GM21390 (cell line): ENCODE measurements around the gene LRRC56.

Experiments
- ATAC-seq: cut with Tn5 transposase; IDR thresholded peaks from one replicate; pipeline ENCODE4 v1.9.1; 2021; ENCODE audit not compliant: unreplicated experiment

LRRC56 gene

DNA sequence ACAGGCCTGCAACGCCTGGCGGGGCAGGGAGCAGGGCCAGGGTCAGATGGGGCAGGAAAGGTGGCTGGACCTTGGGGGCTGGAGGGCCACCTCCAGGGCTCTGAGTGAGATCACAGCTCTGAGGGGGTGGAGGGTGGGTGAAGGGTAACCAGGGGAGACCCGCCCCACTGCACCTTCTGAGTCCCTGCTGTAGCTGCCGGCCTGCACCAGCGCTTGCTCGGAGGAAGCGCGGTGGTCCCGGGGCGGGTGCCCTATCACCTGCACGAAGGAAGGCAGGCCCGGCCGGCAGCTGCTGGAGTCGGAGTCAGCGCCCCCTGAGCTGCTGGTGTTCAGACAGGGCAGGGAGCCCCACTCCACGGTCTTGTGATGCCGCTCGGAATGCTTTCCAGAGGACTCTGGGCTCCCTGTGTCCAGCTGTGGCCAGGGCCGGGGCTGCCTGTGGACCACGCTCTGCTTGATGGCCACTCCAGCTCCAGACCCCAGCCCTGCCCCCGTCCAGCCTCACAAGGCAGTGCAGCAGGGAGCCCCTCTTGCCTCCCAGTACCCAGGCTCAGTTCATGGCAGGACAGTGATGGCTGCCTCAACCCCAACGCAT is 19.4 kb downstream of the LRRC56 start:
- no peak for ATAC-seq

DNA sequence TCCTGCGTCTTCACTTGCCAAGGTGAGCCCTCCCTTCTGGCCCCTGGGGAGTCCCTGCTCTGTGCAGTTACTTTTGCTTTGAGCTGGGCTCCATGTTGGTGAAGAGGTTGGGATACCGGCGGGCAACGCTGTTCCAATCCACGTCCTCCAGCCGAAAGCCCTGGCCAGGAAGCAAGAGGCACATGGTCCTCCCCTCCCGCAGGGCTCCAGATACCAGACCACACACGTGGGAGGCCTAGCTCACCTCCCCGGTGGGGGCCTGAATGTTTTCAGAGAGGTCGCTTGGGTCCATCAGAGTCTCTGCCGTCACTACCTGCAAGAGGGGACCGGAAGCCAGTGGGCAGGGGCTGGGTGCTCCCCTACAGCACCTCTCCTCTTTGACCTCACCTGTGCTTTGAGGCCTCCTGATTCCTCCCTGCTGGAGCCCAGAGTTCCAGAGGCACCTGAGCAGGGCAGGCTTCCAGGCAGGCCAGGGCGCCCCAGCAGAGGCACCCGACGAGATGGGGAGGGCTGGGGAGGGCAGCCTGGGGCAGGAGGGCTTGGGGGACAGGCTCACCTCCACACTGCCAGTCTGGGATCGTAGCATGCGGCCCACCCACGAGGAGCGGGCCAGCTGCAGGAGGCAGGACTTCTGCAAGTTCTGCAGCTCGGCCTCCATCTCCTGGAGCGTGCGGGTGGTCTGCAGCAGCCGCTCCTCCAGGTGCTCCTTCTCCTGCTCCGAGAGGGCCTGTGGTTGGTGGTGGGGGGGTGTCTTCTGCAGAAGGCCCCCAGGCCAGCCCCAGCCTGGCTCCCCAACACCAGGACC is 20.2 kb downstream of the LRRC56 start:
- no peak for ATAC-seq

DNA sequence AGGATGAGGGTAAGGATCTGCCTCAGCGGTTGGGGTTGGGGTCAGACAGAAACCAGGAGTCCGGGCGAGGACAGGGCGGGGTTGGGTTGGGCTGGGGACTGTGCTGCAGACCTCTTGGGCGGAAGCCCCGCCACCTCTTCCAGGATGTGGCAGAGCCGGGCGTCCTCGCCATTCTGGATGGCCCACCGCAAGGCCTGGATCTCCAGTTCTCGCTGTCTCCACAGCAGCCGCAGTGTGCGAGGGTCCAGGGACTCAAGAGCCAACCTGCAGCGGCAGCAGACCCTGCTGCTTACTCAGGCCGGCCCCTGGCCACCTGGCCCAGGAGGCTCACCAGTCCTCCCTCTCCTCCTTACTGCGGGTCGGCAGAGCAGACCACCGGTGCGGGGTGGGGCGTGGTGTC is 21.2 kb downstream of the LRRC56 start:
- no peak for ATAC-seq

DNA sequence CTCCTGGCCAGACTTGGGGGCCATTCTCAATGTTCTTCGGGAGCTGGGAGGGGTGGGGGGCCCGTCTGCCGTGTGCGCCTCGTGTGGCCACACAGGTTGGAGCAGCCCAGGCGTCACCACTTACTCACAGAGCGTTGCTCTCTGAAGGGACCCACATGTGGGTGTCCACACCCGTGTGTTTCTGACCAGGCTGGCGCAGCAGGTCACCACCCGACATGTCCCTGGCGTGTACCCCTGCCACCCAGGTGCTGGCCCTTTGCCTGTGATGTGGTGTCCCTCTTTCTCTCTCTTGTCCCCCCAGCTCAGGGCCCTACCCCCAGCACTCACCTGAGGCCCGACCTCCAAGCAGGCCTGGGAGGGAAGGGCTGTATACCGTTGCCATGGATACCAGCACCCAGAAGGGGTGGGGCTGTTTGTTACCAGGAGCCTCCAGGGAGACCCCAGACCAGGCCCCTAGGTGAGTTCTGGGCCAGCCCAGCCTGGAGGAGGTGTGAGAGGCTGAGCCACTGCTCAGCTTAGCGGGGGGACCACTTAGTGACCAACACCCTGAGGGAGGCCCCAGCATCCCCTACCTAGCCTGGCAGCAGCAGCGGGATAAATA is 21.8 kb downstream of the LRRC56 start:
- no peak for ATAC-seq

GRCh38 chr11:559712-560304 is 22.5 kb downstream of the LRRC56 start:
- no peak for ATAC-seq

DNA sequence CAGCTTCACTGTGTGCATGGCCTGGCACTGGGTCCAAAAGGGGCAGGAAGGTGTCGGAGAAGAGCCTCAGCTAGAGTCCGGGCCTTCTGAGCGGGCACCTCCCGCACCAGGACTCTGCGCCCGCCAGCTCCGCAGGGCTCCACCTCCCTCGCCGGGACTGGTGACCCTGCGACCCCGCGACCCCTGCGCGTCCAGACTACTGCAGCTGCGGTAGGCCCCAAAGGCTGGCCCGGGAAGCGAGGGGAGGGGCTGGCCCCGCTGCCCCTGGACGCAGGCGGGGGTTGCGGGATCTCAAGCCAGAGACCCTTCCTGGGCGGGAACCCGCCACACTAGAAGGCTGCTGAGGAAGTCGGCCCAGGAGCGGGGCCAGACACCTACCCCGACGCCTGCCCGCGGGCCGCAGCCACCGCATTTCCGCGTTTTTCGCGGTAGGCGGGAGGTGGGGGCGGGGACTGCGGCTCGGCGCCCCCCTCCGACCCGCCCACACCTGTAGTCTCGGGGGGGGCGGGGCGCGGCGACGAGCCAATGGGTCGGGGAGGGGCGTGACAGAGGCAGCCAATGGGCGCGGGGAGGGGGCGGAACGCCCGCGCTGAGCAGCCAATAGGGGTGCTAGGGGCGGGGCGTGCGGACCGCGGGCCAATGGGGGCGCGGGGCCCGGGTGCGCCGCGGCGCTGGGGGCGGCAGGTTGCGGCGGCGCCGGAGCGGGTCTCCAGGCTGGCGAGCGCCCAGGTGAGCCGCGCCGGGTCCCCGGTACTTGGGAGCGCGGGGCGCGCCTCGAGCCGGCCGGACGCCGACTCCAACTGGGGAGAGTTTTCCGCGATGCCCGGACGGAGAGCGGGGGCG is 23.2 kb downstream of the LRRC56 start, which contains the start of the genes LMNTD2 and RASSF7:
Gene LMNTD2 (minus strand): TSS at position 434 of the 843 bp plus-strand sequence. CDS start 22 bp downstream, at position 412.
Gene RASSF7 (plus strand): TSS at position 666 of the 843 bp plus-strand sequence. CDS start 799 bp downstream, outside the sequence.
- ATAC-seq, result peak; percentile 64

DNA sequence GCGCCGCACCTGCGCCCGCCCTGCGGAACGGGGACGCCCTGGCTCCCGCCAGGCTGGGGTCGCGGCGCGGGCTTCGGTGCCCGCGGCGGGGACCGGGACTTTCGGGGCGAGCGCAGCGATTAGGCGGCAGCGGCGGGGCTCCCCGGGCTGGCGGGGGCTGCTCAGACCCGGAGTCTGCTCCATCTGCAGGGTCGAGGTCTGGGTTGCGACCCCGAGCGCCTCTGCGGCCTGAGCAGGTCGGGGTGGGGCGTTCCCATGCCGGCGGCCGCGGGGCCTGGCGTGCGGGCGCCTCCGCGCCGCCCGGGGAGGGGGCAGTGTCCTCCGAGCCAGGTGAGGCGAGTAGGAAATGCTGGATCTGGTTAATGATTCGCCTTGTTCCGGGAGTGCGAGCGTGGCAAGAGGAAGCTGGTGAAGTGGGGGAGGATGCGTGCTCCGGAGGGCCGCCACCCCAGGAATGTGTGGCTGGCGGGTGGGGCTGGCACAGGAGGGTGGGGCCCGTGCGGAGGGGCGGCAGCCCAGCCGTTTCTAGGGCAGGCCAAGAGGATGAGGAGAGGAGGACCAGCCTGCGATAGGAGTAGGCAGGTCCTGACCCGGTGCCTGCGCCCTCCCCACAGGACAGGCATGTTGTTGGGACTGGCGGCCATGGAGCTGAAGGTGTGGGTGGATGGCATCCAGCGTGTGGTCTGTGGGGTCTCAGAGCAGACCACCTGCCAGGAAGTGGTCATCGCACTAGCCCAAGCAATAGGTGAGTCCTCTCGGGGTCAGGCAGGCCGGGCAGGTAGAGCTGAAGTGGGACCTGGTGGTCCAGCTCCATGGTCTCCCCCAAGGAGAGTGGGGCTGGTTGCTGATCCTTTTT is 24.0 kb downstream of the LRRC56 start:
- ATAC-seq, result peak; percentile 25

DNA sequence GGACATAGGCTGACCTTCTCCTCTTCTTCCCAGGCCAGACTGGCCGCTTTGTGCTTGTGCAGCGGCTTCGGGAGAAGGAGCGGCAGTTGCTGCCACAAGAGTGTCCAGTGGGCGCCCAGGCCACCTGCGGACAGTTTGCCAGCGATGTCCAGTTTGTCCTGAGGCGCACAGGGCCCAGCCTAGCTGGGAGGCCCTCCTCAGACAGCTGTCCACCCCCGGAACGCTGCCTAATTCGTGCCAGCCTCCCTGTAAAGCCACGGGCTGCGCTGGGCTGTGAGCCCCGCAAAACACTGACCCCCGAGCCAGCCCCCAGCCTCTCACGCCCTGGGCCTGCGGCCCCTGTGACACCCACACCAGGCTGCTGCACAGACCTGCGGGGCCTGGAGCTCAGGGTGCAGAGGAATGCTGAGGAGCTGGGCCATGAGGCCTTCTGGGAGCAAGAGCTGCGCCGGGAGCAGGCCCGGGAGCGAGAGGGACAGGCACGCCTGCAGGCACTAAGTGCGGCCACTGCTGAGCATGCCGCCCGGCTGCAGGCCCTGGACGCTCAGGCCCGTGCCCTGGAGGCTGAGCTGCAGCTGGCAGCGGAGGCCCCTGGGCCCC is 24.8 kb downstream of the LRRC56 start:
- no peak for ATAC-seq

GRCh38 chr11:563066-563811 is 25.9 kb downstream of the LRRC56 start:
- no peak for ATAC-seq

GRCh38 chr11:563812-564578 is 26.7 kb downstream of the LRRC56 start:
- ATAC-seq, result no peak

GRCh38 chr11:565921-566509 is 28.7 kb downstream of the LRRC56 start:
- ATAC-seq, result no peak

- no peak for ATAC-seq
Observed at GRCh38 chr11:567011-567628, 29.8 kb downstream of the LRRC56 start.

- ATAC-seq, result no peak
Observed at GRCh38 chr11:567629-568292, 30.4 kb downstream of the LRRC56 start.

DNA sequence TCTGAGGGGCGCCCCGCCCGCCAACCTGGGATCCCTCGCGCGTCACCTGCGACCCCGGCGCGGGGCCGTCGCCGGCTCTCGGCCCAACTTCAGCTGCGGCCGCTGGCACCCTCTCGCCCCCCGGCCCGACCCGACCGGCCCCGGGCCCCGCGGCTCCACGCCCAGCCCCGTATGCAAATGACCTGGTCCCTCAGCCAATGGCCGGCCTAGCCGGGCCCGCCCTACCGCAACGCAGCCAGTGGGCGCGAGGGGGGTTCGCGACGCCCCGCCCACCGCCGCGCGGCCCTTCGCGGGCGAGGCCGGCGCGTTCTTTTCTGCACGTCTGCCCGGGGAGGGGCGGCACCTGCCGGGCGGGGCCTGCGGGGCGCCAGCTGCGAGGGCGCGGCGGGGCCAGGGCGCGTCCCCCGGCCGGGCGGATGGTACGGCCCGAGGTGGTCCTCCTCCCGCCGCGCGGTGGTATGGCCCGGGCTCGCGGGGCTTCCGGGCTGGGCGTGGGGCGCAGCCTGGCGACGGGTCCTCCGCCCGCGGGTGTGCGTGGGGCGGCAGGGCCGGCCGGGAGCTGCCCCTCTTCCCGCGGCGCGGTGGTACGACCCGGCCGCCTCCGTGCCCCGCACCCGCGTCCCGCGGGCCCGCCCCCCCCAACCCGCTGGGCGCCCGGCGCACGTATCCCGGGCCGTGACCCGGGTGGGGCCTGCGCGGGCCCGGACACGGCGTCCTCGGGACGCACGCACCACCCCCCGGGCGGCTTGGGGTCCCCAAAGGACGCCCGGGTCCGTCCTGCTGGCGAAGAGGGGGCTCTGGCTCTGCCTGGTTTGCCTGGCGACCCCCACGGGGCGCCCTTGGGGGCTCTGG is 31.2 kb downstream of the LRRC56 start:
- ATAC-seq, result peak; percentile 79

GRCh38 chr11:569158-569885 is 32.0 kb downstream of the LRRC56 start:
- ATAC-seq, result peak; percentile 1
